ENCODE results near the gene STPG4. TPM values are rescaled to one million over a fixed set of nuclear protein-coding genes. Genes with fewer than 3 reads are reported as not detected.

The STPG4 gene
- total RNA-seq, 4 donors from 2014 or later = 0.22 to 1.1 (median 0.42) TPM; not detected in 1

DNA sequence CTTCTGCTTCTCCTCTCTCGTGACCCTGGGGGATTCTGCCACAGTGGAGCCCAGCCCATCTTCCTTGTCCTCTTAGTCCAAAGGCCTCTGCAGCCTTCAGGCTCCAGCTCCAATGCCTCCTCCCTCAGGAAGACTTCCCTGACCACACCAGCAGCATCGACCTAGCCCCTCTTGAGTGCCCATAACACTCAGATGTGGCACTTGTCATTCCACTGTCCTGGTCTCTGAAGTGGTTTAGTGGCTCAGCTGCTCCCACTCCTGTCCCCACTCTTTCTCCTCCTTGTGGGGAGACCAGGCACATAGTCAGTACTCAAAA, 97.5 kb downstream of the STPG4 start:
- WGBS, 2 donors = 44 to 57% methylated on average over 2 of the region's 2 CpGs
- no peak for TF ChIP-seq POLR2A (IDR thresholded peaks at IDR 0.05)
- no peak for TF ChIP-seq CTCF (IDR thresholded peaks at IDR 0.05)
- no peak overlapping the region for H3K4me3 ChIP-seq (replicated peaks in 1 of 3)
- intact Hi-C loops (cut with DNase I) = no loop called here
- H3K36me3 ChIP-seq = peaks cover 4 to 17% of the 10 kb centered on the region in 2 donors
- DNase-seq = no peak
- no peaks in the 10 kb centered on the region for H3K27me3 ChIP-seq
- peak overlapping the region; percentile 61 to 79 (median 68) for H3K27ac ChIP-seq
- H3K4me1 ChIP-seq = peaks cover 28 to 39% of the 10 kb centered on the region in 2 donors
- H3K9me3 ChIP-seq = no peaks in the 10 kb centered on the region

- 54 to 73% methylated on average over 14 to 15 of the region's 15 CpGs for whole genome bisulfite sequencing, 2 donors
- peak in 1 of 2 donors; percentile 37 for DNase-seq
- no peaks in the 10 kb centered on the region for H3K9me3 ChIP-seq
- H3K36me3 ChIP-seq = peaks cover 4 to 14% of the 10 kb centered on the region in 2 donors
- H3K27ac ChIP-seq = peak overlapping the region; percentile 58 to 79 (median 68)
- H3K4me3 ChIP-seq (replicated peaks in 1 of 3) = no peak overlapping the region
- intact Hi-C loops (cut with DNase I) = no loop called here
- TF ChIP-seq CTCF (IDR thresholded peaks at IDR 0.05) = no peak
- TF ChIP-seq POLR2A (IDR thresholded peaks at IDR 0.05) = no peak
- peaks cover 28 to 39% of the 10 kb centered on the region in 2 donors for H3K4me1 ChIP-seq
- no peaks in the 10 kb centered on the region for H3K27me3 ChIP-seq
Observed at GRCh38 chr2:47056868-47057686, 98.0 kb downstream of the STPG4 start.

DNA sequence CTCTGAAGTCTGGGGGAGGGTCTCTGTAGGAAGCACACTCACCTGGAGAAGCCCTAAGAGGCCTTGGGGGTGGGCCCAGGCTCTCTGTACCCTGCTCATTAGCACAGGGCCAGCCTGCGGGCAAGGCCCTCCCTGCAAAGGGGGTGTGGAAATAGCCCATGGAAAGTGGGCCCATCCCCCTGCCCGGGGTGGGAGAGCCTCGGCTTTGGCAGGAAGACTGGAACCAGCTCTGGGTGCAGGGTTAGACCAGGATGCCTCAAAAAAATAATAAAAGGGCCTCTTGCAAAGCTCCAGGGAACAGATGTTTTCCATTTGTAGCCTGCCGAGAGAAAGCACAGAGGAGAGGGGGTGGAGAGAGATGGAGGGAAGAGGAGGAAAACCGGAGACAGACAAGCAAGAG, 98.7 kb downstream of the STPG4 start:
- no peak for DNase-seq
- Histone ChIP-seq H3K9me3 (no peaks in the 10 kb centered on the region), H3K27ac (peak overlapping the region; percentile 50 to 79 (median 61)), H3K4me3 (replicated peaks in 1 of 3) (no peak overlapping the region), H3K36me3 (peaks cover 9 to 16% of the 10 kb centered on the region in 2 donors), H3K27me3 (no peaks in the 10 kb centered on the region), H3K4me1 (peaks cover 28 to 39% of the 10 kb centered on the region in 2 donors)
- TF ChIP-seq CTCF (IDR thresholded peaks at IDR 0.05) (no peak), POLR2A (IDR thresholded peaks at IDR 0.05) (no peak)
- intact Hi-C loops (cut with DNase I) = no loop called here
- WGBS, 2 donors = 59 to 69% methylated on average over 5 of the region's 5 CpGs

- no peak overlapping the region for H3K4me3 ChIP-seq (replicated peaks in 1 of 3)
- TF ChIP-seq POLR2A (IDR thresholded peaks at IDR 0.05) (no peak), CTCF (IDR thresholded peaks at IDR 0.05) (no peak)
- no peak overlapping the region for H3K27ac ChIP-seq
- 95 to 98% methylated on average over 4 of the region's 4 CpGs for WGBS, 2 donors
- peaks cover 5 to 23% of the 10 kb centered on the region in 2 donors for H3K36me3 ChIP-seq
- H3K4me1 ChIP-seq = peaks cover 28 to 42% of the 10 kb centered on the region in 2 donors
- DNase-seq = no peak
- intact Hi-C loops (cut with DNase I) = no loop called here
- H3K9me3 ChIP-seq = no peaks in the 10 kb centered on the region
- H3K27me3 ChIP-seq = no peaks in the 10 kb centered on the region
Observed at GRCh38 chr2:47054868-47055267, 100.2 kb downstream of the STPG4 start.

DNA sequence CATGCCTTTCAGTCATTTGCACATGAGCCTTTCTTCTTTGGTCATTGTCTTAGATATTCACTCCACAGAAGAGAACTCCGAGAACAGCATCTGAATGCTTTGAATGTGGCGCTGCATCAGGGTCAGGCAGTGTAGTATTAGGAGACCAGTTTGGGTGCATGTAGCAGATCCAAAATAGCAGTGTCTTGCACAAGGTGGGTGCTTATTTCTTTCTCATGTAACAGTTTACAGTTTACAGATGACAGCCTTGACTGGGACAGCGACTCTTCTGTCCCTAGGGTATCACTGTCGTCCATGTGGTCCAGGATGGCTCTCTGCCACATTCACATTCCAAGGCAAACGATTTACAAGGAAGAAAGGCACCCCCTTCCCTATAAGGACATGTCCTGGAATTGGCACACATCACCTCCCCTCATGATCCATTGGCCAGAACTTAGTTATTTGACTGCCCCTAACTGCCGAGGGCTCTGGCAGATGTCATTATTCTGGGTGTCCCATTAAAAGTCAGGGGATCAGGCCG, 101.0 kb downstream of the STPG4 start:
- peaks cover 5 to 23% of the 10 kb centered on the region in 2 donors for H3K36me3 ChIP-seq
- intact Hi-C loops (cut with DNase I) = no loop called here
- H3K27me3 ChIP-seq = no peaks in the 10 kb centered on the region
- 80% methylated on average over 6 to 7 of the region's 7 CpGs for WGBS, 2 donors
- no peak for DNase-seq
- no peaks in the 10 kb centered on the region for H3K9me3 ChIP-seq
- peaks cover 28 to 47% of the 10 kb centered on the region in 2 donors for H3K4me1 ChIP-seq
- TF ChIP-seq CTCF (IDR thresholded peaks at IDR 0.05) = no peak
- no peak for TF ChIP-seq POLR2A (IDR thresholded peaks at IDR 0.05)
- no peak overlapping the region for H3K27ac ChIP-seq
- H3K4me3 ChIP-seq (replicated peaks in 1 of 3) = no peak overlapping the region

Measured in thyroid gland (tissue), 4 donors.